Upper lobe of left lung (tissue), 6 donors: ENCODE data around the gene AADACL4. TPM values are rescaled to one million over a fixed set of nuclear protein-coding genes. Genes with fewer than 3 reads are reported as not detected.
A peak's percentile ranks its signal among the peaks of the same experiment; 100 is the strongest.

ENCODE experiments used
- ATAC-seq, 2 donors: fragments of 200-7000 bp; cut with Tn5 transposase; one replicate each; pipeline ENCODE4 v1.9.1; 2022; ENCODE audit warnings: mild to moderate bottlenecking in 2 of 2, moderate library complexity in 2 of 2; ENCODE audit not compliant: low FRiP score in 2 of 2
- DNase-seq, 2 donors: peaks; one replicate each; pipeline ENCODE4 v3.0.0-alpha.2; 2019 to 2020
- H3K27ac ChIP-seq, 4 donors: fragments of 200-600 bp; sonication (generic); one replicate each; pipeline ENCODE4 v1.5.1; 2016 to 2019
- H3K27me3 ChIP-seq, 4 donors: fragments of 200-600 bp; sonication (generic); one replicate each; pipeline ENCODE4 v1.5.1; 2017 to 2019
- H3K36me3 ChIP-seq, 4 donors: fragments of 200-600 bp; sonication (generic); one replicate each; pipeline ENCODE4 v1.5.1; 2016 to 2019
- H3K4me1 ChIP-seq, 4 donors: fragments of 200-600 bp; sonication (generic); one replicate each; pipeline ENCODE4 v1.5.1; 2018 to 2019
- H3K4me3 ChIP-seq, 4 donors: fragments of 200-600 bp; sonication (generic); one replicate each; pipeline ENCODE4 v1.5.1; 2017 to 2019; ENCODE audit warnings: mild to moderate bottlenecking in 2 of 4, moderate library complexity in 1 of 4
- H3K9me3 ChIP-seq, 4 donors: fragments of 200-600 bp; sonication (generic); one replicate each; pipeline ENCODE4 v1.5.1; 2018 to 2019
- CTCF ChIP-seq, 6 experiments: fragments of 450-650 bp in 4 of 6; fragments of 200-600 bp in 2 of 6; sonication (generic) in 2 of 6; IDR thresholded peaks; one replicate each; pipeline ENCODE4 v1.5.1; 2016 to 2019; ENCODE audit warnings: antibody characterized with exemption in 6 of 6
- EP300 ChIP-seq, 4 donors: sonication (generic); formaldehyde crosslinking; IDR thresholded peaks; one replicate each; pipeline ENCODE4 v1.5.1; 2017; ENCODE audit warnings: antibody characterized with exemption in 4 of 4, control low read depth in 2 of 4
- POLR2A ChIP-seq, 4 donors: fragments of 450-650 bp; IDR thresholded peaks; one replicate each; pipeline ENCODE4 v1.5.1; 2016 to 2017; ENCODE audit warnings: antibody characterized with exemption in 4 of 4, mild to moderate bottlenecking in 2 of 4
- POLR2AphosphoS5 ChIP-seq, 2 donors: sonication (generic); formaldehyde crosslinking; IDR thresholded peaks; one replicate each; pipeline ENCODE4 v1.5.1; 2017; ENCODE audit warnings: antibody characterized with exemption in 2 of 2
- WGBS, 2 donors: methylation state at CpG; one replicate each; pipeline ENCODE4 v1.1.5; 2017 to 2018; 5-methylcytosine and 5-hydroxymethylcytosine counted together
- total RNA-seq, 6 donors: library from RNA; depleted of rRNA in 4 of 6; stranded (reverse); fragments of >200 nt in 4 of 6; gene quantifications; one replicate each; pipeline versions ENCODE4 v1.1.0 to v1.2.1, GENCODE V29; 2016 to 2021
- donor health status: DM: no; HTN: no; CAD: no; lungs with moderate emphysema.
- donor health status: DM: no; HTN: yes; CAD: no; lungs with severe emphysema.

AADACL4 gene
- total RNA-seq, 6 donors from 2014 or later, result not detected

DNA sequence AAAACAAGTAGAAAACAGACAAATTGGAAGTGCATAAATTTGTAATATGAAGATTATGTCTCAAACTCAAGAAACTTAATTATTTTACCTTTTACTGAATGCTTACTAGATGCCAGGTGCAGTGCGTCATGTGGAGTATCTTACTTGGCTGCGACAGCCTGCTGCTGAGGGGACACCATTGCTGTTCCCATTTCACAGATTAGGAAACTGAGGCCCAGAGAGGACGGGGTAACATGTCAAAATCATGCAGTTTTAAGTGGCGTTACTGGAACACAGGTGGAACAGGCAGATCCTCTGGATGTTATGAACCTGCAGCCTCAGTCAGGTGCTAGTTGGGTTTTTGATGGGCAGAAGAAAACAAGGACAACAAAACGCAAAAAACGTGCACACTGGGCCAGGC is 18.6 kb upstream of the AADACL4 start:
- ATAC-seq (no peak), DNase-seq (no peak)
- 83 to 97% methylated on average over 6 of the region's 6 CpGs for WGBS, 2 donors
- Histone ChIP-seq H3K9me3 (no peaks in the 10 kb centered on the region), H3K27ac (no peak overlapping the region), H3K27me3 (no peaks in the 10 kb centered on the region), H3K4me1 (peaks cover 4 to 21% (median 7%) of the 10 kb centered on the region in 4 donors), H3K4me3 (no peak overlapping the region), H3K36me3 (no peaks in the 10 kb centered on the region)
- TF ChIP-seq POLR2A (IDR thresholded peaks at IDR 0.05) (no peak), EP300 (IDR thresholded peaks at IDR 0.05) (no peak), CTCF (IDR thresholded peaks at IDR 0.05) (no peak), POLR2AphosphoS5 (IDR thresholded peaks at IDR 0.05) (no peak)

GRCh38 chr1:12626888-12627287 is 17.0 kb upstream of the AADACL4 start:
- no peak overlapping the region for H3K4me3 ChIP-seq
- peaks cover 0 to 8% (median under 1%) of the 10 kb centered on the region in 4 donors for H3K4me1 ChIP-seq
- H3K9me3 ChIP-seq, result no peaks in the 10 kb centered on the region
- ATAC-seq (no peak), DNase-seq (no peak)
- H3K36me3 ChIP-seq, result no peaks in the 10 kb centered on the region
- H3K27ac ChIP-seq, result no peak overlapping the region
- TF ChIP-seq EP300 (IDR thresholded peaks at IDR 0.05) (no peak), POLR2AphosphoS5 (IDR thresholded peaks at IDR 0.05) (no peak), POLR2A (IDR thresholded peaks at IDR 0.05) (no peak), CTCF (IDR thresholded peaks at IDR 0.05) (no peak)
- no peaks in the 10 kb centered on the region for H3K27me3 ChIP-seq
- WGBS, 2 donors, result 68 to 71% methylated on average over 4 of the region's 4 CpGs

- 86 to 90% methylated on average over 5 of the region's 5 CpGs for WGBS, 2 donors
- peaks cover 0 to 5% (median 0%) of the 10 kb centered on the region in 4 donors for H3K4me1 ChIP-seq
- no peaks in the 10 kb centered on the region for H3K9me3 ChIP-seq
- TF ChIP-seq CTCF (IDR thresholded peaks at IDR 0.05), result no peak
- no peak for TF ChIP-seq EP300 (IDR thresholded peaks at IDR 0.05)
- DNase-seq (no peak), ATAC-seq (no peak)
- H3K27ac ChIP-seq, result no peak overlapping the region
- H3K36me3 ChIP-seq, result no peaks in the 10 kb centered on the region
- H3K4me3 ChIP-seq, result no peak overlapping the region
- H3K27me3 ChIP-seq, result no peaks in the 10 kb centered on the region
These were observed 16.6 kb upstream of the AADACL4 start for GRCh38 chr1:12627296-12627695.

- Histone ChIP-seq H3K9me3 (no peaks in the 10 kb centered on the region), H3K27me3 (no peaks in the 10 kb centered on the region), H3K36me3 (no peaks in the 10 kb centered on the region), H3K4me3 (no peak overlapping the region), H3K27ac (no peak overlapping the region), H3K4me1 (peaks cover 0 to 6% (median 1%) of the 10 kb centered on the region in 4 donors)
- no peak for ATAC-seq
- 90% methylated on average over 1 of the region's 1 CpG; no CpG with 5 or more reads in 1 of the 2 donors for WGBS, 2 donors
- TF ChIP-seq POLR2A (IDR thresholded peaks at IDR 0.05) (no peak), POLR2AphosphoS5 (IDR thresholded peaks at IDR 0.05) (no peak), EP300 (IDR thresholded peaks at IDR 0.05) (no peak), CTCF (IDR thresholded peaks at IDR 0.05) (no peak)
- DNase-seq, result no peak
These were observed 14.4 kb upstream of the AADACL4 start for GRCh38 chr1:12629511-12629956.

DNA sequence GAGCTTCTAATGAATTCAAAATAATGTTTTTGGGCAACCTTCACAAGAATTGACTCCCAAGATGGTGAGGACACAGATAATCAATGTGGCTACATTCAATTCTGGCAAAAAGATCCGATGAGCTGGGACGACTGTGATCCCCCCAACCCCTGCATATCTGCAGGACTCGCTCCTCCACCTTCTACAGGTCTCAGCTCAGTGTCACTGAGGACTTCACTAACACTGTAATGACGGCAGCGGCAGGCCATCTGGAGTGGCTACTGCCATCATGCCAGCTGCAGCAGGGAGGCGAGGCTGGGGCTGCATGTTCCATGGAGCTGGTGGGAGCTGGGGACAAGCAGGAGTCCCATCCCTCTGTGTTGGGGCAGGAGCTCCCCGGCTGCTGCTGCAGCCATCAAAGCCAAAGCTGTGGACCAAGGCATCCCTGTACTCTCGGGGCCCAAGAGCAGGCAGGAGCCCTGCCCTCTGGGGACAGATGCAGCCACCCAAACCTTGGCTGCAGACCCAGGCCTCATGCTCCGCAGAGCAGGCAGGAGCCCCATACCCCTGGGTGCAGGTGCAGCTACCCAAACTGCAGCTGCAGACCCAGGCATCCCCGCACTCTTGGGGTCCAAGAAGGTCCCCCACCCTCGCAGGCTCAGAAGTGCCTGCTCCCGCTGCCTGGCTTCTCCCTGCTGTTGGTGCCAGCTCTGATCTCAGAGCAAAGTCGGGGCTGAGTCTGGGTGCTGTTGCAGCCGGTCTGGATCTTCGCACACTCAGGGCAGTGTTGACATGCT is 13.7 kb upstream of the AADACL4 start:
- ATAC-seq (peak; percentile 10 to 37), DNase-seq (no peak)
- H3K4me3 ChIP-seq, result no peak overlapping the region
- no peaks in the 10 kb centered on the region for H3K36me3 ChIP-seq
- H3K9me3 ChIP-seq, result no peaks in the 10 kb centered on the region
- H3K4me1 ChIP-seq, result peaks cover 0 to 8% (median 3%) of the 10 kb centered on the region in 4 donors
- WGBS, 2 donors, result 75 to 88% methylated on average over 5 to 15 of the region's 15 CpGs
- TF ChIP-seq EP300 (IDR thresholded peaks at IDR 0.05) (no peak), POLR2AphosphoS5 (IDR thresholded peaks at IDR 0.05) (no peak), POLR2A (IDR thresholded peaks at IDR 0.05) (no peak), CTCF (IDR thresholded peaks at IDR 0.05) (no peak)
- H3K27ac ChIP-seq, result no peak overlapping the region
- no peaks in the 10 kb centered on the region for H3K27me3 ChIP-seq
